Measurements from ENCODE around the gene GLIS1. TPM values are rescaled to one million over a fixed set of nuclear protein-coding genes. Genes with fewer than 3 reads are reported as not detected.

Gene GLIS1
- total RNA-seq, 1 experiment from 2014 or later, result 0.28 TPM

GRCh38 chr1:53690411-53690810 is 48.6 kb downstream of the GLIS1 start:
- Histone ChIP-seq H3K23ac (ENCODE audit: insufficient read length, low read depth, low read length) (no peak overlapping the region), H2AK5ac (ENCODE audit: insufficient read length, low read length) (no peak overlapping the region), H2BK12ac (ENCODE audit: insufficient read length, low read depth, low read length) (no peak overlapping the region), H3K27me3 (ENCODE audit: insufficient read depth, low read length) (no peaks in the 10 kb centered on the region; the same call in 1 of the 2 replicates), H4K91ac (ENCODE audit: insufficient read length, low read depth, low read length) (no peak overlapping the region), H3K4me2 (ENCODE audit: insufficient read depth, insufficient read length, low read length) (no peak overlapping the region), H3K27ac (ENCODE audit: insufficient read length, low read depth, low read length) (no peak overlapping the region), H3K9me3 (ENCODE audit: control insufficient read depth, low read depth, low read length) (no peaks in the 10 kb centered on the region), H3K18ac (ENCODE audit: insufficient read length, low read depth, low read length) (no peak overlapping the region), H2BK120ac (ENCODE audit: low read depth, low read length, poor library complexity, severe bottlenecking) (no peak overlapping the region), H3K79me1 (ENCODE audit: insufficient read depth, low read depth, low read length, poor library complexity, severe bottlenecking) (no peaks in the 10 kb centered on the region), H3K9ac (ENCODE audit: extremely low read depth, insufficient read length, low read length) (no peak overlapping the region), H2AFZ (ENCODE audit: low read length) (no peak overlapping the region), H3K4ac (ENCODE audit: low read depth, low read length) (no peak overlapping the region), H3K14ac (ENCODE audit: insufficient read depth, low read length) (no peak overlapping the region), H3K56ac (ENCODE audit: insufficient read length, low read depth, low read length) (no peak overlapping the region), H2BK15ac (ENCODE audit: low read depth, low read length) (no peak overlapping the region), H3K4me1 (ENCODE audit: insufficient read depth, low read length) (peaks cover 4% of the 10 kb centered on the region; the same call in 1 of the 2 replicates), H4K8ac (replicated peaks; ENCODE audit: insufficient read length, low read depth, low read length) (no peak overlapping the region), H2BK20ac (ENCODE audit: low read depth, low read length, poor library complexity, severe bottlenecking) (no peak overlapping the region), H4K5ac (ENCODE audit: insufficient read length, low read depth, low read length) (no peak overlapping the region), H3T11ph (ENCODE audit: low read length) (no peak overlapping the region), H2BK5ac (ENCODE audit: insufficient read length, low read length) (no peak overlapping the region), H3K79me2 (ENCODE audit: insufficient read depth, low read length) (no peaks in the 10 kb centered on the region), H4K20me1 (ENCODE audit: control insufficient read depth, insufficient read depth, insufficient read length) (no peaks in the 10 kb centered on the region), H3K23me2 (ENCODE audit: insufficient read length, low read depth, low read length, poor library complexity, severe bottlenecking) (no peaks in the 10 kb centered on the region)
- Mint-ChIP-seq H3K36me3 (ENCODE audit: insufficient read depth in 1 of 3, low read depth in 3 of 3) (no peaks in the 10 kb centered on the region), H3K4me1 (peaks cover 27 to 38% of the 10 kb centered on the region in 2 experiments), H3K27ac (no peak overlapping the region), H3K27me3 (ENCODE audit: low read depth) (peaks cover 14% of the 10 kb centered on the region), H3K4me3 (no peak overlapping the region), H3K9me3 (no peaks in the 10 kb centered on the region)
- TF ChIP-seq CTCF (conservative IDR thresholded peaks at IDR 0.05), result no peak
- DNase-seq, result no peak
- no CpG with 5 or more reads among the region's 11 CpGs for WGBS (ENCODE audit: extremely low coverage, insufficient read length, low lambda C conversion rate)
